Activated CD4-positive, alpha-beta T cell treated with anti-CD3 and anti-CD28 coated beads for 4 hours (primary cell): ENCODE results near the gene TMEM165.

ENCODE experiments used
- DNase-seq, 2 donors: peaks; one replicate each; pipeline ENCODE4 v3.0.0-alpha.2; 2020

Gene TMEM165

GRCh38 chr4:55407764-55408163 is 12.0 kb downstream of the TMEM165 start:
- DNase-seq: no peak

GRCh38 chr4:55409468-55410171 is 13.9 kb downstream of the TMEM165 start:
- no peak for DNase-seq

GRCh38 chr4:55410431-55410830 is 14.7 kb downstream of the TMEM165 start:
- DNase-seq: no peak

GRCh38 chr4:55411621-55412020 is 15.9 kb downstream of the TMEM165 start:
- no peak for DNase-seq

GRCh38 chr4:55416176-55416575 is 20.4 kb downstream of the TMEM165 start:
- no peak for DNase-seq

- DNase-seq: no peak
These were observed 29.0 kb downstream of the TMEM165 start for GRCh38 chr4:55424791-55425190.

GRCh38 chr4:55431710-55432336 is 36.1 kb downstream of the TMEM165 start:
- no peak for DNase-seq

- DNase-seq: no peak
These were observed 39.5 kb downstream of the TMEM165 start for GRCh38 chr4:55435141-55435841.

GRCh38 chr4:55437356-55437796 is 41.6 kb downstream of the TMEM165 start:
- DNase-seq: no peak

GRCh38 chr4:55437823-55438222 is 42.1 kb downstream of the TMEM165 start:
- DNase-seq: no peak

- no peak for DNase-seq
These were observed 42.6 kb downstream of the TMEM165 start for GRCh38 chr4:55438314-55438713.

- no peak for DNase-seq
These were observed 43.3 kb downstream of the TMEM165 start for GRCh38 chr4:55439023-55439422.

- DNase-seq: no peak
These were observed 45.0 kb downstream of the TMEM165 start for GRCh38 chr4:55440786-55441185.

- DNase-seq: no peak
These were observed 46.8 kb downstream of the TMEM165 start for GRCh38 chr4:55442541-55442940.

GRCh38 chr4:55444827-55445226 is 49.1 kb downstream of the TMEM165 start:
- no peak for DNase-seq

- no peak for DNase-seq
These were observed 50.3 kb downstream of the TMEM165 start for GRCh38 chr4:55445921-55446577.

- DNase-seq: no peak
These were observed 50.8 kb downstream of the TMEM165 start for GRCh38 chr4:55446578-55446922.

GRCh38 chr4:55447108-55447708 is 51.5 kb downstream of the TMEM165 start:
- DNase-seq: no peak

GRCh38 chr4:55447831-55448230 is 52.1 kb downstream of the TMEM165 start:
- no peak for DNase-seq

- DNase-seq: no peak
These were observed 54.8 kb downstream of the TMEM165 start for GRCh38 chr4:55450566-55450965.

- DNase-seq: no peak
These were observed 62.4 kb downstream of the TMEM165 start for GRCh38 chr4:55458164-55458563.

- no peak for DNase-seq
These were observed 62.9 kb downstream of the TMEM165 start for GRCh38 chr4:55458611-55459010.

GRCh38 chr4:55466001-55466400 is 70.2 kb downstream of the TMEM165 start:
- no peak for DNase-seq
